ENCODE measurements around the gene UMAD1. TPM values are rescaled to one million over a fixed set of nuclear protein-coding genes. Genes with fewer than 3 reads are reported as not detected.
A peak's percentile ranks its signal among the peaks of the same experiment; 100 is the strongest.

UMAD1 gene
- total RNA-seq, 1 donor = 24.9 TPM

DNA sequence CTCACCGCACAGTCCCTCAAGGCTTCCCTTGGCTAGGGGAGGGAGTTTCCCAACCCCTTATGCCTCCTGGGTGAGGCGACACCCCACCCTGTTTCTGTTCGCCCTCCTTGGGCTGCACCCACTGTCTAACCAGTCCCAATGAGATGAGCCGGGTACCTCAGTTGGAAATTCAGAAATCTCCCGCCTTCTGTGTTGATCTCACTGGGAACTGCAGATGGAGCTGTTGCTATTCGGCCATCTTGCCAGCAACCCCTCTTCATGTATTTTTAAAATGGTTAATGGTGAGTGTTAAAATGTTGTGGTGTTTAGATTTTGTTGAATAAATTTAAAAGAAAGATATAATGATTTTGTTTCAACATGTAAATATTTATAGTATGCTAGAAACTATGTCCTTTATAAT lies 22.0 kb downstream of the UMAD1 start:
- DNase-seq (ENCODE audit: low read depth) = peak; percentile 27
- H3K4me3 ChIP-seq (ENCODE audit: low read depth, low read length) = no peak overlapping the region
- TF ChIP-seq, protein P1, sequence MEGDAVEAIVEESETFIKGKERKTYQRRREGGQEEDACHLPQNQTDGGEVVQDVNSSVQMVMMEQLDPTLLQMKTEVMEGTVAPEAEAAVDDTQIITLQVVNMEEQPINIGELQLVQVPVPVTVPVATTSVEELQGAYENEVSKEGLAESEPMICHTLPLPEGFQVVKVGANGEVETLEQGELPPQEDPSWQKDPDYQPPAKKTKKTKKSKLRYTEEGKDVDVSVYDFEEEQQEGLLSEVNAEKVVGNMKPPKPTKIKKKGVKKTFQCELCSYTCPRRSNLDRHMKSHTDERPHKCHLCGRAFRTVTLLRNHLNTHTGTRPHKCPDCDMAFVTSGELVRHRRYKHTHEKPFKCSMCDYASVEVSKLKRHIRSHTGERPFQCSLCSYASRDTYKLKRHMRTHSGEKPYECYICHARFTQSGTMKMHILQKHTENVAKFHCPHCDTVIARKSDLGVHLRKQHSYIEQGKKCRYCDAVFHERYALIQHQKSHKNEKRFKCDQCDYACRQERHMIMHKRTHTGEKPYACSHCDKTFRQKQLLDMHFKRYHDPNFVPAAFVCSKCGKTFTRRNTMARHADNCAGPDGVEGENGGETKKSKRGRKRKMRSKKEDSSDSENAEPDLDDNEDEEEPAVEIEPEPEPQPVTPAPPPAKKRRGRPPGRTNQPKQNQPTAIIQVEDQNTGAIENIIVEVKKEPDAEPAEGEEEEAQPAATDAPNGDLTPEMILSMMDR (IDR thresholded peaks at IDR 0.05; ENCODE audit: insufficient read depth, low read length) = peak; percentile 26

DNA sequence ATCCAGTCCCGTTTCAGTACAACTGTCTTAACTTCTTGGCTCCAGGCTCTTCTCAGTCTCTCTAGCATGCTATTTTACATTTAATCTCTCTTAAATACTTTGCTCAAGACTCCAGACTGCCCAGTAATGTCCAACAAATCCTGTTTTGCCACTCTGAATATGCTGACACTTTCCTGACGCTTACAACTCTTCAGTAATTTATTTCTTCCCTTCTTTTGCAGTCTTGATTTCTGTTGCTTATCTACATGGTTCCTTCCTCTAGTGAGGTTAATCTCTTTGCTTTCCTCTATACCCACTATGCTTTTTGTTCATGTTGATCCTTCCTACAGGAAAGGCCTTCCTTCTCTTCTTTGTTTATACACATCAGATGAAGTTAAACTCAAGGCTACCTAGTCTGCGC lies 23.7 kb downstream of the UMAD1 start:
- H3K4me3 ChIP-seq (ENCODE audit: low read depth, low read length) = no peak overlapping the region
- TF ChIP-seq, protein P1 (IDR thresholded peaks at IDR 0.05; ENCODE audit: insufficient read depth, low read length) = no peak
- no peak for DNase-seq (ENCODE audit: low read depth)

DNA sequence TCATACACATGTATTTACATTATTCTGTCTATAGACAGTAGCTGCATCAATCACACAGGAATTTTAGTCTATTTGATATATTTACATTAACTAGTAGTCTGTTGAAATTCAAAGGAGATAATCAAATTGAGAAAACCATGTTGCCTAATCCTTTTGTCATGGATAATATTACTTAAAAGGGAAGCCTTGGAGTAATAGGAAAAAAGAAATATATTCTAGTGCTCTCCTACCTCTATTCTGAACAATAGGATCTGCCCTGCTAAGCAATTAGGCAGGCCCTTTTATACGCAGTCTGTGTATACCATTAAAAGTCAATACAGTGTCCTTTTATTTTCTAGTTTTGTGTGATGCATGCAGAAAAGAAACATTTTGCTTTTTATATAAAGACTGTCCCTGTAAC lies 24.5 kb downstream of the UMAD1 start:
- H3K4me3 ChIP-seq (ENCODE audit: low read depth, low read length) = no peak overlapping the region
- DNase-seq (ENCODE audit: low read depth) = no peak
- TF ChIP-seq, protein P1 (IDR thresholded peaks at IDR 0.05; ENCODE audit: insufficient read depth, low read length) = no peak

DNA sequence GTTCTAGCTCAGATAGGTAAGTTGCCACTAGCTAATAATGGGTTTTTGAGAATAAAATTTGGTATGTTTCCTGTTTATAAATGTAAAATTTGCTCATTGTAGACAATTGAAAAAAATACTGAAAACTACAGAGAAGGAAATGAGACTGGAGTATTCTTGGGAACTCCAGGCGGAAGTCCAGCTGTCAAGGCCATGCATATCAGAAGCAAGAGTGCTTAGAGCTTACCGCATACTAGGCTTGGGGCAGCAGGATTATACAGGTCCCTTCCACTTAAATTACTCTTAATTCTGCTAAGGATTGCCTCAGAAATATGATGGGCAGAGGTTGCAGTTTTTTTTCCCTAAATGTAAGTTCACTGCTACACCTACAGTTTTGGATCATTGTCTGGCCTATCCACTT lies 26.6 kb downstream of the UMAD1 start:
- no peak for DNase-seq (ENCODE audit: low read depth)
- TF ChIP-seq, protein P1 (IDR thresholded peaks at IDR 0.05; ENCODE audit: insufficient read depth, low read length) = no peak
- no peak overlapping the region for H3K4me3 ChIP-seq (ENCODE audit: low read depth, low read length)

DNA sequence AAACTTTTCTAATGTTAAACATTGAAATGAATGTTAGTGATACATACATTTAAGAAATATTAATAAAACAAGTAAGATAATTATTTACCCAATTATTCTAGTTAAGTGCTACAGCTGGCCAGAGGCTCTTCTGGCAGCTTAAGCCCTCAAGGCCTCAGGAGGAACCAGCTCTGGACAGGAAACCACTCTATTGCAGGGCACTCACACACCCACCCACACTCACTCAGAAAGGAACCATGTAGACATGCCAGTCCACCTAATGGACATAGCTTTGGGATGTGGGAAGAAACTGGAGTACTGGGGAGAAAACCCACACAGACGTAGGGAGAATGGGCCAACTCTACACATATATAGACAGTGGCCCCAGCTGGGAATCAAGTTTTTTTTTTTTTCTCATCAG lies 28.2 kb downstream of the UMAD1 start:
- TF ChIP-seq, protein P1 (IDR thresholded peaks at IDR 0.05; ENCODE audit: insufficient read depth, low read length) = no peak
- no peak for DNase-seq (ENCODE audit: low read depth)
- H3K4me3 ChIP-seq (ENCODE audit: low read depth, low read length) = no peak overlapping the region

DNA sequence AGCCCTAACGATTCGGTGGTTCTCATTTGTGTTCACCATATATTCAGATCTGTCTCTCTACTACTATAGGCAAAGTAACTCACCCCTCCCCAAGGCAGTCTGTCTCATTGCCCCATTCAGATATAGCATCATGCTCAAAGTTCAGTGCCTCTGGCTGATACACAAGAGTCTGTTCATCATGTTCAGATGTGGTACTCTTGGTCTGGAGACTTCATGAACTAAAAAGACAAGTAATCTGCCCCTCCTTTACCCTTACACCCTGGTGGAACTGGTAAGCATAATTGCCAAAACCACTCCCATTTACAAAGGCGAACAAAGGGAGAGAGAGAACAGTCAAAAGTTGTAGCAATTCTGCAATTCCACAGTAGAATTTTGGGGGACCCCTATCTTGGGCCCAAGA lies 29.9 kb downstream of the UMAD1 start:
- H3K4me3 ChIP-seq (ENCODE audit: low read depth, low read length) = no peak overlapping the region
- TF ChIP-seq, protein P1 (IDR thresholded peaks at IDR 0.05; ENCODE audit: insufficient read depth, low read length) = no peak

DNA sequence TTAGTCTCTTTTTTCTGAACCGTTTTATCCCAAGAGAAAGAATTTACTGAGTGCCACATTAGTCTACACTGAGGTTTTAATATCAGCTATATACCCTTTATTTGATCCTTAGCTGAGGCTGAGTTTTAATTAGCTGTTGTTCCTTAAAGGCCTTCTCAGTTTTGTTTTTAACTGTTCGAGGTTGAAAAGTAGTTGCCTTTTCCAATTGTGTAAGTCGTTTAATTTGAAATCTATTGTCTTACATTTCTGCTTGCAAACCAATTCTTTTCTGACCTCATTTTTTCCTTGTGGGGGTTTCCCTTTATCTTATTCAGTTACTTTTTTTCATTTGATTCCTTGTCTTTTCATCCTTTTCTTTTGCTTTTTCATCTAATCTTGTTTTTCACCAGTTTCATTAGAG lies 30.8 kb downstream of the UMAD1 start:
- TF ChIP-seq, protein P1 (IDR thresholded peaks at IDR 0.05; ENCODE audit: insufficient read depth, low read length) = no peak
- DNase-seq (ENCODE audit: low read depth) = no peak
- no peak overlapping the region for H3K4me3 ChIP-seq (ENCODE audit: low read depth, low read length)

More for the DNA sequence above, 29.9 kb downstream of the UMAD1 start:
- no peak for DNase-seq (ENCODE audit: low read depth)
